ENCODE results near the gene MCM3AP. TPM values are rescaled to one million over a fixed set of nuclear protein-coding genes. Genes with fewer than 3 reads are reported as not detected.
"Not testable (repeated sequence)": the region's sequence is repeated elsewhere in the genome, so short reads cannot be mapped to it uniquely, and the experiment has no call there.

The MCM3AP gene
- total and polyA plus RNA-seq, 2 experiments from 2014 or later = 39.6 to 106 TPM

DNA sequence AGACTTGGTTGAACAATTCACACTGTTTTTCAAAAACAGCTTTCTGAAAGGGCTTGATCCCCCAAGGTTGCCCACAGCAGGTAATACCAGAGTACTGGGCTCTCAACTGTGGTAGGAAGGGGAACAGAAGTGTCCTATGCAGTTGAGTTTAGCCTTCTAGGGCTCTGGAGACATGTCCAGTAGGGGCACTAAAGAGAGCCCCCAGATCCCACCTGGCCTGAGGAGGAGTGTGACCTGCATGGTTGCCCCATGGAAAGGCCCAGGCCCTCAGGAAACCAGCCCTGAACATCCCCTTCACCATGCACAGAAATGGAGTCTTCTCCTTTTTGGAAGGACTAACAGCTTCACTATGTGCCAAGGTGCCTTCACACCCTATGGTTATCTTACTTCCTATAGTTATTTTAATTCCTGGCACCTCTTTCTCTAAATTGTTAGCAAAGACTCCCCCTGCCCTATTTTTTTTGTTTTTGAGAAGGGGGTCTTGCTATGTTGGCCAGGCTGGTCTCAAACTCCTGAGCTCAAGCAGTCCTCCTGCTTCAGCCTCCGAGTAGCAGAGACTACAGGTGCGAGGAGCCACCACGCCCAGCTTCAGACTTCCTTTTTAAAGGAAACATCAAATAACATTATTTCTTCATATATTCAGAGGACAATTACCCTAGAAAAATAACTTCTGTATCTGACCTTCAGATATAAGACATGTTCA lies 40.0 kb downstream of the MCM3AP start:
- peaks cover 71% of the 10 kb centered on the region for H3K36me3 ChIP-seq
- no peak for DNase-seq (ENCODE audit: low read depth in 1 of 2, low spot score in 1 of 2)
- H3K27me3 ChIP-seq = no peaks in the 10 kb centered on the region
- H3K9me3 ChIP-seq (ENCODE audit: low read depth) = no peaks in the 10 kb centered on the region
- no peak overlapping the region for H3K4me3 ChIP-seq
- H3K4me1 ChIP-seq (ENCODE audit: low read depth) = no peaks in the 10 kb centered on the region
- no peak overlapping the region for H3K27ac ChIP-seq
- no peak for TF ChIP-seq CTCF (IDR thresholded peaks at IDR 0.05; ENCODE audit: low read depth, low read length)

GRCh38 chr21:46244602-46245001 lies 40.8 kb downstream of the MCM3AP start:
- H3K27ac ChIP-seq = no peak overlapping the region
- peaks cover 71% of the 10 kb centered on the region for H3K36me3 ChIP-seq
- H3K27me3 ChIP-seq = no peaks in the 10 kb centered on the region
- TF ChIP-seq CTCF (IDR thresholded peaks at IDR 0.05; ENCODE audit: low read depth, low read length) = no peak
- H3K9me3 ChIP-seq (ENCODE audit: low read depth) = no peaks in the 10 kb centered on the region
- H3K4me3 ChIP-seq = no peak overlapping the region
- H3K4me1 ChIP-seq (ENCODE audit: low read depth) = no peaks in the 10 kb centered on the region
- no peak for DNase-seq (ENCODE audit: low read depth in 1 of 2, low spot score in 1 of 2)

DNA sequence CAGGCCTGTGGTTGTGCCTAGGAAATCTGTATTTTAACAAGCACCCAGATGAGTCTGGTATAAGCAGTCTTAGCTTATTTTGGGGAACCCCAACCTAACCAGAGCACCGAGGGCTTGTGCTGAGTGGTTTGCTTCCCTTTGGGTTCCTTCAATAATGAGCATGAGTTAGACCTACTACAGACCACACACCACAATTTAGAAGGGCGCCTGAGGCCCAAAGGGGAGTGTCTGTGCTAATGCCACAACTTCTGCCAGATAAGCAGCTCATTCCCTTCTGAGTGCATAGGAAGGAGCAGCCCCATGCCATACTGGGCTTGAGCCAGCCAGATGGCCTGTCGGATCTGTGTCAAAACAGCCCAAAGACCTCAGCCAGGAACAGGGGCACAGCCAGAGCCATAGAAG lies 41.5 kb downstream of the MCM3AP start:
- DNase-seq (ENCODE audit: low read depth in 1 of 2, low spot score in 1 of 2) = no peak
- H3K9me3 ChIP-seq (ENCODE audit: low read depth) = no peaks in the 10 kb centered on the region
- peaks cover 66% of the 10 kb centered on the region for H3K36me3 ChIP-seq
- TF ChIP-seq CTCF (IDR thresholded peaks at IDR 0.05; ENCODE audit: low read depth, low read length) = no peak
- no peaks in the 10 kb centered on the region for H3K4me1 ChIP-seq (ENCODE audit: low read depth)
- no peak overlapping the region for H3K27ac ChIP-seq
- H3K27me3 ChIP-seq = no peaks in the 10 kb centered on the region
- H3K4me3 ChIP-seq = no peak overlapping the region

DNA sequence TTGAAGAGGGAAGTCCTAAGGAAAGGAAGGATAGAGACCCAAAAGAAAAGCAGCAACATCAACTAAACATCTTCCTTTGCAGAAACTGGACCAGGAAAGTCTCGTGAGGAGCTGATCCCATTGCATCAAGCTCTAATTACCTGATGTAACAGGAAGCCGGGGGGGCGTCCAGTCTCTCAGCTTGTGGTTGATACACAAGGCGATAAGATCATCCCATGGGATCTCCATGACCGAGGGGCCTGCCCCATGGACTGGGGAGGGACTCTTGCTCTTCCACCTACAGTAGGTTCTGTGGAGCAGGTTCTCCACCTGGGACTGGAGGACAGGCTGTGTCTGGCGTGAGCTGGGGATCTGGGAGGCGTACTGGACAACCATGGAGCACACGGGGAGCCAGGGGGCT lies 42.1 kb downstream of the MCM3AP start:
- no peaks in the 10 kb centered on the region for H3K27me3 ChIP-seq
- H3K9me3 ChIP-seq (ENCODE audit: low read depth) = no peaks in the 10 kb centered on the region
- H3K4me3 ChIP-seq = no peak overlapping the region
- DNase-seq (ENCODE audit: low read depth in 1 of 2, low spot score in 1 of 2) = no peak
- H3K36me3 ChIP-seq = peaks cover 70% of the 10 kb centered on the region
- no peak overlapping the region for H3K27ac ChIP-seq
- H3K4me1 ChIP-seq (ENCODE audit: low read depth) = no peaks in the 10 kb centered on the region
- TF ChIP-seq CTCF (IDR thresholded peaks at IDR 0.05; ENCODE audit: low read depth, low read length) = no peak

DNA sequence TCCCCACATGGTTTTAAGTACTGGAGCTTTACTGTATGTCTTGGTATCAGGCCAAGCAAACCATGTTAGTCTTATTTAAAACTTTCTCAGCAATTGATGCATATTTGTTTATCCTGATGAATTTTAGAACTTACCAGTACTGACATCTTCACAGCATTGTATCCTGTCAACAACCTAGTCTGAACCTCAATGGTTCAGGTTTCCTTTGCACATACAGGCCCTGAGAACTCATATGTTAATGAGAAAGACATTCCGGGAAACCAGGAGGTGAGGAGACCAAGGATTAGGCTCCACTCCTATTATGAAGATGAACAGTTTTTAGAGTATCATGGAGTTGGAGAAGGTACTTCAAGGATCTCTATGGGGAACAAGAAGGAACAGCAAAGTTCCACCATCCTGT lies 43.8 kb downstream of the MCM3AP start:
- peaks cover 76% of the 10 kb centered on the region for H3K36me3 ChIP-seq
- not testable (repeated sequence) for DNase-seq (ENCODE audit: low read depth in 1 of 2, low spot score in 1 of 2); H3K4me1 ChIP-seq (ENCODE audit: low read depth); H3K27ac ChIP-seq; H3K27me3 ChIP-seq; H3K9me3 ChIP-seq (ENCODE audit: low read depth); H3K4me3 ChIP-seq

GRCh38 chr21:46239817-46240325 lies 45.5 kb downstream of the MCM3AP start:
- H3K36me3 ChIP-seq = peaks cover 76% of the 10 kb centered on the region
- no peaks in the 10 kb centered on the region for H3K9me3 ChIP-seq (ENCODE audit: low read depth)

More at GRCh38 chr21:46239817-46240325, 45.5 kb downstream of the MCM3AP start:
- no peaks in the 10 kb centered on the region for H3K4me1 ChIP-seq (ENCODE audit: low read depth)
- no peaks in the 10 kb centered on the region for H3K27me3 ChIP-seq
- H3K27ac ChIP-seq = no peak overlapping the region
- H3K4me3 ChIP-seq = no peak overlapping the region
- no peak for TF ChIP-seq CTCF (IDR thresholded peaks at IDR 0.05; ENCODE audit: low read depth, low read length)
- DNase-seq (ENCODE audit: low read depth in 1 of 2, low spot score in 1 of 2) = no peak
